A549 (cell line): ENCODE data around the gene ADAP1. TPM values are rescaled to one million over a fixed set of nuclear protein-coding genes. Genes with fewer than 3 reads are reported as not detected.
"Not testable (repeated sequence)": the region's sequence is repeated elsewhere in the genome, so short reads cannot be mapped to it uniquely, and the experiment has no call there.

ENCODE experiments used
- ATAC-seq, 2 experiments: fragments of 200-7000 bp in 1 of 2; fragments of >200 bp in 1 of 2; cut with Nextera tagmentation in 1 of 2; cut with Tn5 transposase in 1 of 2; 3 replicates each; pipeline versions ENCODE4 v1.8.0 to v1.9.1; 2018 to 2020; ENCODE audit warnings: mild to moderate bottlenecking in 1 of 2, moderate library complexity in 1 of 2
- CTCF ChIA-PET: fragments of 300-600 bp; sonication (Branson Sonifier 250); formaldehyde crosslinking; extraction: SDS; loops from one replicate; lab custom pipeline; 2021; ENCODE audit warnings: antibody characterized with exemption, inconsistent platforms; lab: Yijun Ruan, JAX
- POLR2A ChIA-PET: fragments of 350-600 bp; formaldehyde crosslinking; extraction: SDS; loops from one replicate; lab custom pipeline; 2021; ENCODE audit warnings: antibody characterized with exemption, inconsistent platforms; lab: Yijun Ruan, JAX
- DNase-seq, 2 experiments: peaks; one replicate each; pipeline versions ENCODE4 v3.0.0 to v3.0.0-alpha.2; 2011 to 2016; ENCODE audit warnings: low read depth in 1 of 2, low spot score in 1 of 2
- FAIRE-seq: peaks from 2 replicates; lab custom pipeline; 2011; peaks lifted over from hg19 to GRCh38; lab: Jason Lieb, UNC
- H3K27ac ChIP-seq, 2 experiments: fragments of >200 bp; sonication (Bioruptor Twin); formaldehyde crosslinking; 3 replicates each; pipeline ENCODE4 v1.5.1; 2016 to 2017
- H3K4me1 ChIP-seq: fragments of >200 bp; sonication (Bioruptor Twin); formaldehyde crosslinking; 3 replicates; pipeline ENCODE4 v1.6.1; 2016
- H3K4me2 ChIP-seq: fragments of >200 bp; sonication (Bioruptor Twin); formaldehyde crosslinking; 3 replicates; pipeline ENCODE4 v1.6.1; 2016
- H3K4me3 ChIP-seq: fragments of >200 bp; sonication (Bioruptor Twin); formaldehyde crosslinking; 3 replicates; pipeline ENCODE4 v1.5.1; 2016
- H3K9me3 ChIP-seq: fragments of >200 bp; sonication (Bioruptor Twin); formaldehyde crosslinking; 3 replicates; pipeline ENCODE4 v1.6.1; 2016
- HMGXB4 ChIP-seq: fragments of 250-450 bp; sonication (Bioruptor Pico); IDR thresholded peaks from 2 replicates; pipeline ENCODE4 v1.5.0; 2021; ENCODE audit warnings: mild to moderate bottlenecking, moderate library complexity, borderline replicate concordance
- MAZ ChIP-seq: fragments of 150-350 bp; IDR thresholded peaks from 2 replicates; pipeline ENCODE4 v1.6.1; 2014; ENCODE audit warnings: antibody characterized with exemption, low read depth, low read length, borderline replicate concordance
- RAD21 ChIP-seq, 2 experiments: fragments of >200 bp in 1 of 2; sonication (Bioruptor Twin) in 1 of 2; formaldehyde crosslinking in 1 of 2; IDR thresholded peaks in 1 of 2; conservative IDR thresholded peaks in 1 of 2; 2 replicates in 1 of 2; 3 replicates in 1 of 2; pipeline ENCODE4 v1.6.1; 2012 to 2018; ENCODE audit warnings: inconsistent platforms in 1 of 2
- SMC3 ChIP-seq: fragments of >200 bp; sonication (Bioruptor Twin); formaldehyde crosslinking; IDR thresholded peaks from 3 replicates; pipeline ENCODE4 v1.6.1; 2018; ENCODE audit warnings: inconsistent platforms
- whole genome bisulfite sequencing: methylation state at CpG from one replicate; pipeline ENCODE4 v1.1.6; 2017; ENCODE audit errors: missing lambda C conversion rate; 5-methylcytosine and 5-hydroxymethylcytosine counted together
- polyA minus RNA-seq: library from RNA; depleted of rRNA, polyadenylated mRNA; stranded (reverse); fragments of >200 nt; gene quantifications from 2 replicates; pipeline ENCODE4 v1.2.3, GENCODE V29; 2011; rRNA and poly(A)+ RNA removed
- polyA plus RNA-seq, 4 experiments: library from polyadenylated mRNA; depleted of rRNA in 3 of 4; stranded (reverse); fragments of >200 nt; fragmentation: RNase III in 1 of 4; extraction: RNeasy Plus Mini Kit Qiagen cat#74134 plus additional on column Dnase treatment in 1 of 4; gene quantifications; 2 replicates in 3 of 4; 3 replicates in 1 of 4; pipeline ENCODE4 v1.2.3, GENCODE V29; 2011 to 2017
- TF ChIP-seq, protein P1 (sequence below): IDR thresholded peaks from 2 replicates; pipeline ENCODE4 v1.6.1; 2012
- TF ChIP-seq, protein P2 (sequence below): fragments of 200-600 bp; sonication (generic); IDR thresholded peaks from 2 replicates; pipeline ENCODE4 v1.6.1; 2016; ENCODE audit warnings: antibody characterized with exemption, mild to moderate bottlenecking, moderate library complexity
- TF ChIP-seq, protein P3 (sequence below): fragments of >200 bp; sonication (Bioruptor Twin); formaldehyde crosslinking; IDR thresholded peaks from 3 replicates; pipeline ENCODE4 v1.5.1; 2016

Gene ADAP1
- 1.7 and 2.2 TPM in 2 replicates for polyA plus RNA-seq (2011; rRNA removed)
- 3.5 and 5.0 TPM in 2 replicates for polyA plus RNA-seq (2012; cell fraction: cytosol; rRNA removed)
- 7.4 and 7.9 TPM in 2 replicates for polyA plus RNA-seq (2012; cell fraction: nucleus; rRNA removed)
- polyA plus RNA-seq (2017; fragmentation: RNase III; extraction: RNeasy Plus Mini Kit Qiagen cat#74134 plus additional on column Dnase treatment) = 1.1 to 2.5 TPM (median 1.9 TPM) in 3 replicates
- 2.1 and 2.2 TPM in 2 replicates for polyA minus RNA-seq

- TF ChIP-seq, protein P1, sequence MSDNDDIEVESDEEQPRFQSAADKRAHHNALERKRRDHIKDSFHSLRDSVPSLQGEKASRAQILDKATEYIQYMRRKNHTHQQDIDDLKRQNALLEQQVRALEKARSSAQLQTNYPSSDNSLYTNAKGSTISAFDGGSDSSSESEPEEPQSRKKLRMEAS = peak; percentile 43
- no peak for TF ChIP-seq MAZ
- peak in 1 of 2 experiments; percentile 18; a peak in 3 of 5 replicates for TF ChIP-seq RAD21 (conservative IDR thresholded peaks at IDR 0.05 in 1 of 2, IDR thresholded peaks at IDR 0.05 in 1 of 2)
- TF ChIP-seq, protein P2, sequence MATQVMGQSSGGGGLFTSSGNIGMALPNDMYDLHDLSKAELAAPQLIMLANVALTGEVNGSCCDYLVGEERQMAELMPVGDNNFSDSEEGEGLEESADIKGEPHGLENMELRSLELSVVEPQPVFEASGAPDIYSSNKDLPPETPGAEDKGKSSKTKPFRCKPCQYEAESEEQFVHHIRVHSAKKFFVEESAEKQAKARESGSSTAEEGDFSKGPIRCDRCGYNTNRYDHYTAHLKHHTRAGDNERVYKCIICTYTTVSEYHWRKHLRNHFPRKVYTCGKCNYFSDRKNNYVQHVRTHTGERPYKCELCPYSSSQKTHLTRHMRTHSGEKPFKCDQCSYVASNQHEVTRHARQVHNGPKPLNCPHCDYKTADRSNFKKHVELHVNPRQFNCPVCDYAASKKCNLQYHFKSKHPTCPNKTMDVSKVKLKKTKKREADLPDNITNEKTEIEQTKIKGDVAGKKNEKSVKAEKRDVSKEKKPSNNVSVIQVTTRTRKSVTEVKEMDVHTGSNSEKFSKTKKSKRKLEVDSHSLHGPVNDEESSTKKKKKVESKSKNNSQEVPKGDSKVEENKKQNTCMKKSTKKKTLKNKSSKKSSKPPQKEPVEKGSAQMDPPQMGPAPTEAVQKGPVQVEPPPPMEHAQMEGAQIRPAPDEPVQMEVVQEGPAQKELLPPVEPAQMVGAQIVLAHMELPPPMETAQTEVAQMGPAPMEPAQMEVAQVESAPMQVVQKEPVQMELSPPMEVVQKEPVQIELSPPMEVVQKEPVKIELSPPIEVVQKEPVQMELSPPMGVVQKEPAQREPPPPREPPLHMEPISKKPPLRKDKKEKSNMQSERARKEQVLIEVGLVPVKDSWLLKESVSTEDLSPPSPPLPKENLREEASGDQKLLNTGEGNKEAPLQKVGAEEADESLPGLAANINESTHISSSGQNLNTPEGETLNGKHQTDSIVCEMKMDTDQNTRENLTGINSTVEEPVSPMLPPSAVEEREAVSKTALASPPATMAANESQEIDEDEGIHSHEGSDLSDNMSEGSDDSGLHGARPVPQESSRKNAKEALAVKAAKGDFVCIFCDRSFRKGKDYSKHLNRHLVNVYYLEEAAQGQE = no peak
- TF ChIP-seq HMGXB4 = no peak
- peak; percentile 44; the same call in 2 of the 3 replicates for TF ChIP-seq SMC3
- TF ChIP-seq, protein P3, sequence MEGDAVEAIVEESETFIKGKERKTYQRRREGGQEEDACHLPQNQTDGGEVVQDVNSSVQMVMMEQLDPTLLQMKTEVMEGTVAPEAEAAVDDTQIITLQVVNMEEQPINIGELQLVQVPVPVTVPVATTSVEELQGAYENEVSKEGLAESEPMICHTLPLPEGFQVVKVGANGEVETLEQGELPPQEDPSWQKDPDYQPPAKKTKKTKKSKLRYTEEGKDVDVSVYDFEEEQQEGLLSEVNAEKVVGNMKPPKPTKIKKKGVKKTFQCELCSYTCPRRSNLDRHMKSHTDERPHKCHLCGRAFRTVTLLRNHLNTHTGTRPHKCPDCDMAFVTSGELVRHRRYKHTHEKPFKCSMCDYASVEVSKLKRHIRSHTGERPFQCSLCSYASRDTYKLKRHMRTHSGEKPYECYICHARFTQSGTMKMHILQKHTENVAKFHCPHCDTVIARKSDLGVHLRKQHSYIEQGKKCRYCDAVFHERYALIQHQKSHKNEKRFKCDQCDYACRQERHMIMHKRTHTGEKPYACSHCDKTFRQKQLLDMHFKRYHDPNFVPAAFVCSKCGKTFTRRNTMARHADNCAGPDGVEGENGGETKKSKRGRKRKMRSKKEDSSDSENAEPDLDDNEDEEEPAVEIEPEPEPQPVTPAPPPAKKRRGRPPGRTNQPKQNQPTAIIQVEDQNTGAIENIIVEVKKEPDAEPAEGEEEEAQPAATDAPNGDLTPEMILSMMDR = peak; percentile 60
- Histone ChIP-seq H3K9me3 (no peaks in the 10 kb centered on the region), H3K4me3 (peak within 1 kb of the TSS; percentile 64), H3K4me1 (peaks cover 3% of the 10 kb centered on the region; the same call in 1 of the 3 replicates), H3K4me2 (peak within 1 kb of the TSS; percentile 92), H3K27ac (peak within 1 kb of the TSS; percentile 61 to 88)
- DNase-seq (peak; percentile 37 to 54), ATAC-seq (peak; percentile 54 to 71), FAIRE-seq (no peak)
- ChIA-PET CTCF (interaction anchor here (0.6 to 4.0 kb wide), 10 partner anchors 10 to 168 kb away, joined by 3 to 40 read pairs (median 4); no protein-coding TSS in a partner anchor), POLR2A (no interaction called here)
- WGBS = 23% methylated on average over 22 of the region's 115 CpGs
Measured at GRCh38 chr7:954330-955238, at the start of gene ADAP1. Gene ADAP1, minus strand, starts transcription at chr7:954680. Its CDS starts 203 bp downstream, at chr7:954477.

GRCh38 chr7:1002445-1002844 is 48.0 kb upstream of the ADAP1 start:
- POLR2A ChIA-PET, ATAC-seq, H3K27ac ChIP-seq, H3K4me2 ChIP-seq, H3K4me3 ChIP-seq, H3K4me1 ChIP-seq, CTCF ChIA-PET, H3K9me3 ChIP-seq, FAIRE-seq, DNase-seq: not testable (repeated sequence)
- WGBS = no CpG with 5 or more reads among the region's 7 CpGs

DNA sequence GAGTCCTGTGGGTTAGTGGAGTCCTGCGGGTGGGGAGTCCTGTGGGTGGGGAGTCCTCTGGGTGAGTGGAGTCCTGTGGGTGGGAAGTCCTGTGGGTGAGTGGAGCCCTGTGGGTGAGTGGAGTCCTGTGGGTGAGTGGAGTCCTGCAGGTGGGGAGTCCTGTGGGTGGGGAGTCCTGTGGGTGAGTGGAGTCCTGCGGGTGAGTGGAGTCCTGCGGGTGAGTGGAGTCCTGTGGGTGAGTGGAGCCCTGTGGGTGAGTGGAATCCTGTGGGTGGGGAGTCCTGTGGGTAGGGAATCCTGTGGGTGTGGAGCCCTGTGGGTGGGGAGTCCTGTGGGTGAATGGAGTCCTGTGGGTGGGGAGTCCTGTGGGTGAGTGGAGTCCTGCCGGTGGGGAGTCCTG is 47.5 kb upstream of the ADAP1 start:
- H3K9me3 ChIP-seq, H3K4me3 ChIP-seq, CTCF ChIA-PET, ATAC-seq, FAIRE-seq, DNase-seq, POLR2A ChIA-PET, H3K27ac ChIP-seq, H3K4me1 ChIP-seq, H3K4me2 ChIP-seq: not testable (repeated sequence)
- 83% methylated on average over 1 of the region's 4 CpGs for WGBS

DNA sequence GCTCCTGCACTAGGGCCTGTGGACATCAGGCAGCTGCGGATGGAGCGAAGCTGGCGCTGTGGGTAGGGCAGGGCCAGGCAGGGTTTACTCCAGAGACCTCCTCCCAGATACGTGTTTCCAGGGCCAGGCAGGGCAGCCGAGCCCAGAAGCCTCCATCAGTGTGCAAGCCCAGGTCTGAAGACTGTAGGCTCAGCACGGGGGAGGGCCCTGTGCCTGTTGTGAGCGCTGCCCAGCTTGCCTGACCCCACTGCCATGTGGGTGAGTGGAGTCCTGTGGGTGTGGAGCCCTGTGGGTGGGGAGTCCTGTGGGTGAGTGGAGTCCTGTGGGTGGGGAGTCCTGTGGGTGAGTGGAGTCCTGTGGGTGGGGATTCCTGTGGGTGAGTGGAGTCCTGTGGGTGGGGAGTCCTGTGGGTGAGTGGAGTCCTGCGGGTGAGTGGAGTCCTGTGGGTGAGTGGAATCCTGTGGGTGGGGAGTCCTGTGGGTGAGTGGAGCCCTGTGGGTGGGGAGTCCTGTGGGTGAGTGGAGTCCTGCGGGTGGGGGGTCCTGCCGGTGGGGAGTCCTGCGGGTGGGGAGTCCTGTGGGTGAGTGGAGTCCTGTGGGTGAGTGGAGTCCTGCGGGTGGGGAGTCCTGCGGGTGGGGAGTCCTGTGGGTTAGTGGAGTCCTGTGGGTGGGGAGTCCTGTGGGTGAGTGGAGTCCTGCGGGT is 46.7 kb upstream of the ADAP1 start:
- CTCF ChIA-PET = interaction anchor here (11.3 kb wide), 1 partner anchor 58 kb away, joined by 487 read pairs; no protein-coding TSS in a partner anchor

More for the DNA sequence above, 46.7 kb upstream of the ADAP1 start:
- 86% methylated on average over 6 of the region's 14 CpGs for WGBS
- FAIRE-seq, H3K27ac ChIP-seq, H3K4me3 ChIP-seq, H3K4me2 ChIP-seq, POLR2A ChIA-PET, H3K4me1 ChIP-seq, H3K9me3 ChIP-seq: not testable (repeated sequence)
- peak in 1 of 2 experiments; percentile 45 for DNase-seq
- peak; percentile 72 to 76 for ATAC-seq
